ENCODE measurements around the gene IMPDH2.

GRCh38 chr3:49076116-49076515, 46.9 kb upstream of the IMPDH2 start:
- TF ChIP-seq EZH2phosphoT487 (IDR thresholded peaks at IDR 0.05; ENCODE audit: insufficient read depth, low read depth), result no peak
- TF ChIP-seq EZH2 (IDR thresholded peaks at IDR 0.05; ENCODE audit: insufficient read depth, poor library complexity, severe bottlenecking), result no peak
